RWPE1 (cell line): ENCODE results near the gene DHX35.
A peak's percentile ranks its signal among the peaks of the same experiment; 100 is the strongest.

Experiments
- CTCF ChIA-PET: fragments of 350-600 bp; sonication (Branson Sonifier 250); formaldehyde crosslinking; extraction: SDS; loops from one replicate; lab custom pipeline; 2021; lab: Yijun Ruan, JAX
- POLR2A ChIA-PET: fragments of 400-600 bp; formaldehyde crosslinking; extraction: SDS; loops from one replicate; lab custom pipeline; 2020; ENCODE audit warnings: antibody characterized with exemption; ENCODE audit not compliant: low non-redundant PET; lab: Yijun Ruan, JAX
- DNase-seq: peaks from one replicate; pipeline ENCODE4 v3.0.0; 2012; ENCODE audit warnings: low spot score
- H3K27ac ChIP-seq: fragments of 450-650 bp; 2 replicates; pipeline ENCODE4 v1.5.1; 2017
- CTCF ChIP-seq: fragments of 450-650 bp; conservative IDR thresholded peaks from 2 replicates; pipeline ENCODE4 v1.5.1; 2017; ENCODE audit warnings: low read depth, mild to moderate bottlenecking

DHX35 gene

GRCh38 chr20:39072132-39072531 is 110.0 kb downstream of the DHX35 start:
- POLR2A ChIA-PET, result interaction anchor here (0.9 kb wide), 1 partner anchor 22 kb away, joined by 3 read pairs; no protein-coding TSS in a partner anchor
- TF ChIP-seq CTCF, result no peak
- no peak for DNase-seq
- H3K27ac ChIP-seq, result no peak overlapping the region
- CTCF ChIA-PET, result interaction anchor here (3.7 kb wide), 1 partner anchor 22 kb away, joined by 26 read pairs; no protein-coding TSS in a partner anchor

GRCh38 chr20:39072653-39073052 is 110.5 kb downstream of the DHX35 start:
- DNase-seq, result no peak
- CTCF ChIA-PET, result interaction anchor here (0.6 to 3.7 kb wide), 2 partner anchors 23 to 61 kb away, joined by 10 to 26 read pairs; no protein-coding TSS in a partner anchor

GRCh38 chr20:39075731-39076130 is 113.6 kb downstream of the DHX35 start:
- CTCF ChIA-PET, result interaction anchor here (0.6 to 10.9 kb wide), 2 partner anchors 27 to 31 kb away, joined by 3 to 163 read pairs; no protein-coding TSS in a partner anchor
- H3K27ac ChIP-seq, result no peak overlapping the region
- POLR2A ChIA-PET, result no interaction called here
- TF ChIP-seq CTCF, result no peak
- no peak for DNase-seq

More at GRCh38 chr20:39072653-39073052, 110.5 kb downstream of the DHX35 start:
- POLR2A ChIA-PET, result interaction anchor here (0.9 kb wide), 1 partner anchor 22 kb away, joined by 3 read pairs; no protein-coding TSS in a partner anchor
- H3K27ac ChIP-seq, result no peak overlapping the region
- no peak for TF ChIP-seq CTCF

- TF ChIP-seq CTCF, result no peak
- CTCF ChIA-PET, result interaction anchor here (10.9 kb wide), 1 partner anchor 28 kb away, joined by 163 read pairs; no protein-coding TSS in a partner anchor
These were observed 114.8 kb downstream of the DHX35 start for GRCh38 chr20:39076958-39077357.

GRCh38 chr20:39080326-39080725 is 118.2 kb downstream of the DHX35 start:
- ChIA-PET POLR2A (no interaction called here), CTCF (interaction anchor here (0.6 to 10.9 kb wide), 18 partner anchors 10 to 1674 kb away, joined by 3 to 163 read pairs (median 4); no protein-coding TSS in a partner anchor)
- no peak overlapping the region for H3K27ac ChIP-seq
- no peak for TF ChIP-seq CTCF
- DNase-seq, result no peak

More at GRCh38 chr20:39076958-39077357, 114.8 kb downstream of the DHX35 start:
- no peak for DNase-seq
- POLR2A ChIA-PET, result no interaction called here
- no peak overlapping the region for H3K27ac ChIP-seq

- no peak overlapping the region for H3K27ac ChIP-seq
- DNase-seq, result peak; percentile 94
- POLR2A ChIA-PET, result interaction anchor here (0.5 kb wide), 1 partner anchor 28 kb away, joined by 3 read pairs; no protein-coding TSS in a partner anchor
- TF ChIP-seq CTCF, result peak; percentile 99
- CTCF ChIA-PET, result interaction anchor here (0.6 to 10.9 kb wide), 18 partner anchors 11 to 1602 kb away, joined by 3 to 163 read pairs (median 4); no protein-coding TSS in a partner anchor
These were observed 119.1 kb downstream of the DHX35 start for GRCh38 chr20:39081255-39081654.
